Body of pancreas (tissue), 4 donors: ENCODE results near the gene ASB16.

Experiments
- POLR2A ChIP-seq, 3 donors: fragments of 450-650 bp; IDR thresholded peaks; one replicate each; pipeline ENCODE4 v1.6.1; 2016; ENCODE audit warnings: antibody characterized with exemption in 3 of 3, mild to moderate bottlenecking in 2 of 3
- TF ChIP-seq, protein P1 (sequence below), 7 experiments: fragments of 450-650 bp in 4 of 7; fragments of 200-600 bp in 3 of 7; sonication (generic) in 3 of 7; IDR thresholded peaks; one replicate each; pipeline ENCODE4 v1.5.1; 2016 to 2019; ENCODE audit warnings: antibody characterized with exemption in 7 of 7

DNA sequence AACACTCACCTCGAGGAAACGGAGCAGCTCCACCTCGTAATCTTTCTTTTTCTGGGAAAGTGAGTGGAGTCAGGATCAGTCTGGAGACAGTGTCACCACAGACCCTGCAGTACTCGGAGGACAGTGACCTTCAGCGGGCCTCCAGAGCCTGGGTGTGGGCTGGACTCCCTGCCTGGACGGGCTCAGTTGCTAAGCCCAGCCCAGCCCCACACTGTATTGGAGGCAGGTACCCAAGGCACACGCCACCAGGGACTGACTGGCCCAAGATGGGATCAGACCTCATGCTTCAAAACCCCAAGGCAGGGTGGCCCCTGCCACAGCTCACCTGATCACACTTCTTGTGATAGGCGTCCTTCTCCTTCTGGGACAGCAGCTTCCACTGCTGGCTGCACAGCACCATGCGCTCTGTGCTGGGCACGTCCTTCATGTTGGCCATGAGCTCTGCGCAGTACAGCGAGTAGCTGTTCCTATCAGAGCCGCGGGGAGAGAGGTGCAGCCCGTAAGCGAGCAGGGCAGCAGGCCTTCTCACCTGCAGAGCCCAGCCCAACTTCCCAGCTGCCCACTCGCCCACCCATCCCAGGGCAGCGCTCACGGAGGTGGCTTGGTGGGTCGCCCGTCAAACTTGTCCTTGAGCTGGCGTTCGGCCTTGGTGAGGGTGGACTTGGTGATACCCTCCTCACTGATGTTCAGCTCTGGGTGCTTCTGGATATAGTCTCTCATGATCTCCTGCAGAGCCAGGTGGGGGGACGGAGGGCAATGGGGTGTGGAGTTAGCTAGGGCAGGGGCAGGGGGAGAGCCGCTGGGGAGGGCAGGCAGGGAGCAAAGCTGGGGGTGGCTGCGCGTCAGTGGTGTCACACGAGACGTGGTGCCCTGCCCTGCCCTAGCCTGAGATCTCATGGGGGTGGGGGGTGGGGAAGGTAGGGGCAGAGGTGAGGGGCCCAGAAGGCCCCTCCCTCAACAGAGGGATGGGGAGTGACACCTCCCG is 41.1 kb downstream of the ASB16 start:
- TF ChIP-seq, protein P1, sequence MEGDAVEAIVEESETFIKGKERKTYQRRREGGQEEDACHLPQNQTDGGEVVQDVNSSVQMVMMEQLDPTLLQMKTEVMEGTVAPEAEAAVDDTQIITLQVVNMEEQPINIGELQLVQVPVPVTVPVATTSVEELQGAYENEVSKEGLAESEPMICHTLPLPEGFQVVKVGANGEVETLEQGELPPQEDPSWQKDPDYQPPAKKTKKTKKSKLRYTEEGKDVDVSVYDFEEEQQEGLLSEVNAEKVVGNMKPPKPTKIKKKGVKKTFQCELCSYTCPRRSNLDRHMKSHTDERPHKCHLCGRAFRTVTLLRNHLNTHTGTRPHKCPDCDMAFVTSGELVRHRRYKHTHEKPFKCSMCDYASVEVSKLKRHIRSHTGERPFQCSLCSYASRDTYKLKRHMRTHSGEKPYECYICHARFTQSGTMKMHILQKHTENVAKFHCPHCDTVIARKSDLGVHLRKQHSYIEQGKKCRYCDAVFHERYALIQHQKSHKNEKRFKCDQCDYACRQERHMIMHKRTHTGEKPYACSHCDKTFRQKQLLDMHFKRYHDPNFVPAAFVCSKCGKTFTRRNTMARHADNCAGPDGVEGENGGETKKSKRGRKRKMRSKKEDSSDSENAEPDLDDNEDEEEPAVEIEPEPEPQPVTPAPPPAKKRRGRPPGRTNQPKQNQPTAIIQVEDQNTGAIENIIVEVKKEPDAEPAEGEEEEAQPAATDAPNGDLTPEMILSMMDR (IDR thresholded peaks at IDR 0.05), result no peak
- no peak for TF ChIP-seq POLR2A (IDR thresholded peaks at IDR 0.05)
